ENCODE results near the gene OXNAD1. TPM values are rescaled to one million over a fixed set of nuclear protein-coding genes. Genes with fewer than 3 reads are reported as not detected.

Gene OXNAD1
- total RNA-seq, 2 donors from 2014 or later: 13.5 to 18.8 TPM

- Histone ChIP-seq H3K4me1 (no peaks in the 10 kb centered on the region), H3K36me3 (replicated peaks in 1 of 2; ENCODE audit: insufficient read depth in 1 of 2, low read depth in 2 of 2) (no peaks in the 10 kb centered on the region), H3K27me3 (no peaks in the 10 kb centered on the region), H3K4me3 (no peak overlapping the region), H3K9me3 (peaks cover 0 to 6% (median 0%) of the 10 kb centered on the region in 3 donors), H3K27ac (no peak overlapping the region)
- ATAC-seq: no peak
- 91 to 94% methylated on average over 14 of the region's 14 CpGs for WGBS, 2 donors
- intact Hi-C loops (cut with DNase I): no loop called here
- DNase-seq: no peak
- no peak for TF ChIP-seq CTCF (IDR thresholded peaks at IDR 0.05)
- TF ChIP-seq POLR2A (IDR thresholded peaks at IDR 0.05): no peak
Measured at GRCh38 chr3:16335772-16336645, 71.0 kb downstream of the OXNAD1 start.

GRCh38 chr3:16336825-16337224, 71.8 kb downstream of the OXNAD1 start:
- Histone ChIP-seq H3K4me1 (no peaks in the 10 kb centered on the region), H3K36me3 (replicated peaks in 1 of 2; ENCODE audit: insufficient read depth in 1 of 2, low read depth in 2 of 2) (no peaks in the 10 kb centered on the region), H3K27ac (no peak overlapping the region), H3K4me3 (no peak overlapping the region), H3K9me3 (no peaks in the 10 kb centered on the region), H3K27me3 (no peaks in the 10 kb centered on the region)
- no peak for DNase-seq
- intact Hi-C loops (cut with DNase I): no loop called here
- 92 to 93% methylated on average over 6 of the region's 6 CpGs for WGBS, 2 donors
- TF ChIP-seq POLR2A (IDR thresholded peaks at IDR 0.05): no peak
- no peak for TF ChIP-seq CTCF (IDR thresholded peaks at IDR 0.05)
- ATAC-seq: no peak

GRCh38 chr3:16337856-16338540, 73.0 kb downstream of the OXNAD1 start:
- TF ChIP-seq CTCF (IDR thresholded peaks at IDR 0.05) (no peak), POLR2A (IDR thresholded peaks at IDR 0.05) (no peak)
- DNase-seq: peak in 2 of 4 donors; percentile 13 to 27
- Histone ChIP-seq H3K27ac (no peak overlapping the region), H3K4me3 (no peak overlapping the region), H3K36me3 (replicated peaks in 1 of 2; ENCODE audit: insufficient read depth in 1 of 2, low read depth in 2 of 2) (no peaks in the 10 kb centered on the region), H3K4me1 (no peaks in the 10 kb centered on the region), H3K9me3 (no peaks in the 10 kb centered on the region), H3K27me3 (no peaks in the 10 kb centered on the region)
- ATAC-seq: no peak
- intact Hi-C loops (cut with DNase I): no loop called here
- WGBS, 2 donors: 77 to 98% methylated on average over 10 to 15 of the region's 15 CpGs

- Histone ChIP-seq H3K4me3 (no peak overlapping the region), H3K27ac (no peak overlapping the region), H3K27me3 (no peaks in the 10 kb centered on the region), H3K36me3 (replicated peaks in 1 of 2; ENCODE audit: insufficient read depth in 1 of 2, low read depth in 2 of 2) (no peaks in the 10 kb centered on the region), H3K9me3 (no peaks in the 10 kb centered on the region), H3K4me1 (no peaks in the 10 kb centered on the region)
- peak; percentile 48 for ATAC-seq
- TF ChIP-seq POLR2A (IDR thresholded peaks at IDR 0.05) (no peak), CTCF (IDR thresholded peaks at IDR 0.05) (no peak)
- peak in 1 of 4 donors; percentile 26 for DNase-seq
- 80 to 94% methylated on average over 1 of the region's 1 CpG for WGBS, 2 donors
- intact Hi-C loops (cut with DNase I): no loop called here
Measured at GRCh38 chr3:16338999-16339398, 74.0 kb downstream of the OXNAD1 start.

Measured in body of pancreas (tissue), 4 donors.